Measurements from ENCODE around the gene TEX13D.
"Not testable (repeated sequence)": the region's sequence is repeated elsewhere in the genome, so short reads cannot be mapped to it uniquely, and the experiment has no call there.

Gene TEX13D

DNA sequence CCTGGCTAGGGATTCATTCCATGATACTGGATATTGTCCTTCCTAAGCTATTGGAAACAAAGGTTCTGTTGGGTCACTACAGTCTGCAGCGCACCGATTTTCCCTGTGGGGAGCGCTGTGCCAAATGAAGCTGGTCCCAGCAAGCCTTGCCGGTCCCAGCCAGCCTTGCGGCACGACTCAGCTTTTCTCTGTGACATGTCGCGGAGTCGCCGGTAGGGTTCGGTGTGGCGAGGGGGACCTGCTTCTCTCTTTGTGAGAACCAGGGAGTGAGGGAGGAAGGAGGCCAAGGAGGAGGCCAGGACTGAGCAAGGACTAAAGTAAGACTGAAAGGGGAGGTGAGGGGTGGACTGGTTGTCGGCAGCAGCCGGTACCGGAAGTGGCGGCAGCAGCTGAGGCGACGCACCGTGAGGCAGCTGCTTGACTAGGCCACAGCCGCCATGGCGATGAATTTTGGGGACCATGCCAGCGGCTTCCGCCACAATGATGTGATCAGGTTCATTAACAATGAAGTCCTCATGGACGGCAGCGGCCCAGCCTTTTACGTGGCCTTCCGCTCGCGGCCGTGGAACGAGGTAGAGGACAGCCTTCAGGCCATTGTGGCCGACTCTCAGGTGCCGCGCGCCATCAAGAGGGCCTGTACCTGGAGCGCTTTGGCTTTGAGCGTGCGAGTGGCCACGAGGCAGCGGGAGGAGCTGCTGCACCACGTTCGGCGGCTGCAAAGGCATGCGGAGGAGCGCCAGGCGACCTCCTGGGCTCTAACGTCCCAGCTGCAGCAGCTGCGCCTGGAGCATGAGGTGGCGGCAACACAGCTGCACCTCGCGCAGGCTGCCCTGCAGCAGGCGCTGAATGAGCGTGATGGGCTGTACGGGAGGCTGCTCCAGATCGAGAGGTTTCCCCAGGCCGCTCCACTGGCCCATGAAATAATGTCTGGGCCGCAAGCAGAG is at the start of gene TEX13D:
TSS of gene TEX13D (plus strand) at position 180 of the 944 bp plus-strand sequence. CDS start at position 438, 258 bp downstream.
- TF ChIP-seq, protein P1, sequence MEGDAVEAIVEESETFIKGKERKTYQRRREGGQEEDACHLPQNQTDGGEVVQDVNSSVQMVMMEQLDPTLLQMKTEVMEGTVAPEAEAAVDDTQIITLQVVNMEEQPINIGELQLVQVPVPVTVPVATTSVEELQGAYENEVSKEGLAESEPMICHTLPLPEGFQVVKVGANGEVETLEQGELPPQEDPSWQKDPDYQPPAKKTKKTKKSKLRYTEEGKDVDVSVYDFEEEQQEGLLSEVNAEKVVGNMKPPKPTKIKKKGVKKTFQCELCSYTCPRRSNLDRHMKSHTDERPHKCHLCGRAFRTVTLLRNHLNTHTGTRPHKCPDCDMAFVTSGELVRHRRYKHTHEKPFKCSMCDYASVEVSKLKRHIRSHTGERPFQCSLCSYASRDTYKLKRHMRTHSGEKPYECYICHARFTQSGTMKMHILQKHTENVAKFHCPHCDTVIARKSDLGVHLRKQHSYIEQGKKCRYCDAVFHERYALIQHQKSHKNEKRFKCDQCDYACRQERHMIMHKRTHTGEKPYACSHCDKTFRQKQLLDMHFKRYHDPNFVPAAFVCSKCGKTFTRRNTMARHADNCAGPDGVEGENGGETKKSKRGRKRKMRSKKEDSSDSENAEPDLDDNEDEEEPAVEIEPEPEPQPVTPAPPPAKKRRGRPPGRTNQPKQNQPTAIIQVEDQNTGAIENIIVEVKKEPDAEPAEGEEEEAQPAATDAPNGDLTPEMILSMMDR (IDR thresholded peaks at IDR 0.05; ENCODE audit: extremely low read depth, missing control alignments) = no peak
- no peak for DNase-seq (ENCODE audit: low spot score)

GRCh38 chrX:124289443-124289842 is 43.0 kb upstream of the TEX13D start:
- DNase-seq (ENCODE audit: low spot score) = no peak
- TF ChIP-seq, protein P1 (IDR thresholded peaks at IDR 0.05; ENCODE audit: extremely low read depth, missing control alignments) = no peak

GRCh38 chrX:124293810-124294209 is 38.6 kb upstream of the TEX13D start:
- DNase-seq (ENCODE audit: low spot score) = no peak

DNA sequence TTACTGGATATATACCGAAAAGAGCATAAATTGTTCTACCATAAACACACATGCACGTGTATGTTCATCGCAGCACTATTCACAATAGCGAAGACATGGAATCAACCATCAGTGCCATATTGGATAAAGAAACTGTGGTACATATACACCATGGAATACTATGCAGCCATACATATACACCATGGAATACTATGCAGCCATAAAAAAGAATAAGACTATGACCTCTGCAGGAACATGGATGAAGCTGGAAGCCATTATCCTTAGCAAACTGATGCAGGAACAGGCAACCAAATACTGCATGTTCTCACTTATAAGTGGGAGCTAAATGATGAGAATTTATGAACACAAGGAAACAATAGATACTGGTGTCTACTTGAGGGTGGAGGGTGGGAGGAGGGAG is 33.1 kb upstream of the TEX13D start:
- not testable (repeated sequence) for DNase-seq (ENCODE audit: low spot score)

More at GRCh38 chrX:124293810-124294209, 38.6 kb upstream of the TEX13D start:
- TF ChIP-seq, protein P1 (IDR thresholded peaks at IDR 0.05; ENCODE audit: extremely low read depth, missing control alignments) = no peak

DNA sequence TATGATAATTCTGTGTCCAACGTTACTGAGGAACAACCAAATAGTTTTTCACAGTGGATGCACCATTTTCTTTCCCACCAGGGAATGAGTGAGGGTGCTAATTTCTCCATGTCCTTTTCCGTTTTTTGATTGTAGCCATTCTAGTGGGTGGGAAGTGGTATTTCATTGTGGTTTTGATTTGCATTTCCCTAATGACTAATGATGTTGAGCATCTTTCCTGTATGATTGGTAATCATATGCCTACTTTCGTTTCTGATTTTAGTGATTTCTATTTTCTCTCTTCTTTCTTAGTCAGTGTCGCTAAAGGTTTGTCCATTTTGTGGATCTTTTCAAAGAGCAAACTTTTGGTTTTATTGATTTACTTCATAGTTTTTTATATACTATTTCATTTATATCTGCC is 32.1 kb upstream of the TEX13D start:
- no peak for DNase-seq (ENCODE audit: low spot score)

DNA sequence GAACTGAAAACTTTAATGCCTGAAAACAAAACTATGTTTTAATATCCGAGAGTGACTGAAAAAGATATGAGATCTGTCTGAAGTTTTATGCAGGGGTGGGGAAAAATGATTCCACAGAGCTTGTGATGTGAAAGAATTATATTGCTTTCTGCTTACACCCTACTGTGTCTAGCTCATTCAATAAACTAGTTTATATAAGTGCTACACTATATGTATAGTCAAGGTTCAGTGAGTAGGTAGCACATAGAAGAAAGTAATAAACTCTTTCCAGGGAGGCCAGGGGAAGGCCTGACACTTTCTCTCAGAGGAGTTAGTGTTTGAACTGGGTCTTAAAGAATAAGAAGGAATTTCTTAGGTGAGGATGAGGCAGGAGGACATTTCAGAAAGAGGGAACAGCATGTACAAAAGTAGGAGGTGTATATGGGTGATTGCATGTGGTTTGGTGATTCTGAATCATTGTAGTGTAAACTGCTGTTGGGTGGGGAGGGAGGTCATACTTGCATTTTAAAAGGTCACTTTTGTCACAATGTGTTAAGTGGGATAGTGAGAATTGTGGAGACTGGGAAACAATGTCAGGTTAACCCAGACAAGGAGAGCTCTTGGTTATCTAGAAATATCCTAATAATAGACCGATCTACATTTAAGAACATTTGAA is 25.1 kb upstream of the TEX13D start:
- no peak for DNase-seq (ENCODE audit: low spot score)
- TF ChIP-seq, protein P1 (IDR thresholded peaks at IDR 0.05; ENCODE audit: extremely low read depth, missing control alignments) = no peak

More for the DNA sequence above, 32.1 kb upstream of the TEX13D start:
- TF ChIP-seq, protein P1 (IDR thresholded peaks at IDR 0.05; ENCODE audit: extremely low read depth, missing control alignments) = no peak

DNA sequence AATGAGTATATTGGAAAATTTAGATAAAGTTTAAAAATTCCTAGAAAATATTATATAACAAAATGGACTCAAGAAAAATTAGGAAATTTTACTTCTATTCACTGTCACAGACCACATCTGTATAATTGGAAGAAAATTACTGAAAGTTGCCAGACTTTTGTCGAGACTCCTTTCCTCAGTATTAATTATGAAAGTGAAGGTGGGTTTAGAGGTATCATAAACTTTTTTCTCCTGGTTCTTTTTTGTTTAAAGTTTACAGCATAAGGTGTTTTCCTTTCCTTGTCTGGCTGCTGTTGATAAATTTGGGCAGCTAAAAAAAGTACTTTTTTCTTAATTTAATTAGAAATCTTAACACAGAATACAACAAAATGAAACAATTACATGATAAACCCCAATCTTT is 6.7 kb upstream of the TEX13D start:
- DNase-seq (ENCODE audit: low spot score) = no peak
- TF ChIP-seq, protein P1 (IDR thresholded peaks at IDR 0.05; ENCODE audit: extremely low read depth, missing control alignments) = no peak
